ENCODE results near the gene CRTC2.

DNA sequence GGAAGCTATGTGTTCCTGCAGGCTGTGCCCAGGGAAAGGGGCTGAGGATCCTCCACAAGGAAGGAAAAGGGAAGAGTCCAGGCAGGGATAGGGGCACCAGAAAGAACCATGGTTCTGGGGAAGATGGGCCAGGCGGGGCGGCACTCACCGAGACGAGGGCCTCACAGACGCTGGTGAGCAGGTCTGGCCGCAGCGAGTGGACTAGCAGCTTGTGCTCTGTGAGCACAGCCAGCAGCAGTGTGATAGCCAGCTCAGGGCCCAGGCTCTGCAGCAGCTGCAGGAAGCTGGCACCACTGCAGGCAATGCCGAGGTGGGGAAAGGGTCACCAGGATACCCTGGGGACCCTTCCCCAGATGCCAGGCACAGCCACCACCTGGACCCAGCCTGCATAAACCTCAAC is 17.7 kb downstream of the CRTC2 start:
- TF ChIP-seq, protein P1, sequence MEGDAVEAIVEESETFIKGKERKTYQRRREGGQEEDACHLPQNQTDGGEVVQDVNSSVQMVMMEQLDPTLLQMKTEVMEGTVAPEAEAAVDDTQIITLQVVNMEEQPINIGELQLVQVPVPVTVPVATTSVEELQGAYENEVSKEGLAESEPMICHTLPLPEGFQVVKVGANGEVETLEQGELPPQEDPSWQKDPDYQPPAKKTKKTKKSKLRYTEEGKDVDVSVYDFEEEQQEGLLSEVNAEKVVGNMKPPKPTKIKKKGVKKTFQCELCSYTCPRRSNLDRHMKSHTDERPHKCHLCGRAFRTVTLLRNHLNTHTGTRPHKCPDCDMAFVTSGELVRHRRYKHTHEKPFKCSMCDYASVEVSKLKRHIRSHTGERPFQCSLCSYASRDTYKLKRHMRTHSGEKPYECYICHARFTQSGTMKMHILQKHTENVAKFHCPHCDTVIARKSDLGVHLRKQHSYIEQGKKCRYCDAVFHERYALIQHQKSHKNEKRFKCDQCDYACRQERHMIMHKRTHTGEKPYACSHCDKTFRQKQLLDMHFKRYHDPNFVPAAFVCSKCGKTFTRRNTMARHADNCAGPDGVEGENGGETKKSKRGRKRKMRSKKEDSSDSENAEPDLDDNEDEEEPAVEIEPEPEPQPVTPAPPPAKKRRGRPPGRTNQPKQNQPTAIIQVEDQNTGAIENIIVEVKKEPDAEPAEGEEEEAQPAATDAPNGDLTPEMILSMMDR (IDR thresholded peaks at IDR 0.05; ENCODE audit: low read depth, low read length), result no peak
- TF ChIP-seq EZH2phosphoT487 (IDR thresholded peaks at IDR 0.05; ENCODE audit: low read depth), result no peak
